Large intestine (tissue), 12 donors: ENCODE data around the gene ZNF552. TPM values are rescaled to one million over a fixed set of nuclear protein-coding genes. Genes with fewer than 3 reads are reported as not detected.
"Not testable (repeated sequence)": the region's sequence is repeated elsewhere in the genome, so short reads cannot be mapped to it uniquely, and the experiment has no call there.

ENCODE experiments used
- DNase-seq, 2 donors: peaks; one replicate each; pipeline versions ENCODE4 v3.0.0 to v3.0.0-alpha.2; 2013
- H3K27ac ChIP-seq: one replicate; pipeline ENCODE4 v1.5.1; 2013; ENCODE audit warnings: low read length
- H3K27me3 ChIP-seq: 2 replicates; pipeline ENCODE4 v1.6.1; 2013; ENCODE audit warnings: low read length; ENCODE audit not compliant: control insufficient read depth, insufficient read depth
- H3K36me3 ChIP-seq: 2 replicates; pipeline ENCODE4 v1.6.1; 2013; ENCODE audit warnings: low read length; ENCODE audit not compliant: control insufficient read depth, insufficient read depth
- H3K4me1 ChIP-seq: one replicate; pipeline ENCODE4 v1.6.1; 2013; ENCODE audit warnings: low read length; ENCODE audit not compliant: control insufficient read depth, insufficient read depth
- H3K4me3 ChIP-seq: one replicate; pipeline ENCODE4 v1.5.1; 2013; ENCODE audit warnings: low read length
- H3K9me3 ChIP-seq: one replicate; pipeline ENCODE4 v1.6.1; 2013; ENCODE audit warnings: mild to moderate bottlenecking, low read depth, low read length, moderate library complexity; ENCODE audit not compliant: control insufficient read depth
- WGBS: methylation state at CpG from one replicate; pipeline ENCODE4 v1.1.5; 2013; ENCODE audit warnings: low lambda C conversion rate; ENCODE audit not compliant: insufficient coverage; 5-methylcytosine and 5-hydroxymethylcytosine counted together
- long read RNA-seq, 11 donors: transcript quantifications; one replicate each; lab custom pipeline, GENCODE V29; 2026
- polyA plus RNA-seq: library from polyadenylated mRNA; unstranded; fragments of 120-200 nt; gene quantifications from one replicate; pipeline ENCODE4 v1.2.1, GENCODE V29; 2013

Gene ZNF552
- polyA plus RNA-seq, result 40.9 TPM
- long read RNA-seq, donor 1, partial matches to known transcripts, result 0 of 3 reads
- long read RNA-seq, donor 1, other reads (novel, unspliced or antisense), result 0 of 3 reads
- long read RNA-seq, donor 2, transcript ZNF552-201 (3 exons, 2,352 nt), result major isoform, 5 of 6 reads
- long read RNA-seq, donor 2, partial matches to known transcripts, result 0 of 6 reads
- long read RNA-seq, donor 2, other reads (novel, unspliced or antisense), result 0 of 6 reads
- long read RNA-seq, donor 3, transcript ZNF552-204 (2 exons, 565 nt), result major isoform, 5 of 23 reads
- long read RNA-seq, donor 3, partial matches to known transcripts, result 0 of 23 reads
- long read RNA-seq, donor 3, other reads (novel, unspliced or antisense), result 15 of 23 reads
- long read RNA-seq, donor 4, partial matches to known transcripts, result 0 of 1 reads
- long read RNA-seq, donor 4, other reads (novel, unspliced or antisense), result 0 of 1 reads
- long read RNA-seq, donor 5, partial matches to known transcripts, result 0 of 3 reads
- long read RNA-seq, donor 5, other reads (novel, unspliced or antisense), result 0 of 3 reads
- long read RNA-seq, donor 6, partial matches to known transcripts, result 0 of 4 reads
- long read RNA-seq, donor 6, other reads (novel, unspliced or antisense), result 0 of 4 reads
- long read RNA-seq, donor 7, partial matches to known transcripts, result 0 of 2 reads
- long read RNA-seq, donor 7, other reads (novel, unspliced or antisense), result 0 of 2 reads
- long read RNA-seq, donor 8, partial matches to known transcripts, result 12 of 18 reads
- long read RNA-seq, donor 8, other reads (novel, unspliced or antisense), result 0 of 18 reads
- long read RNA-seq, donor 9, transcript ZNF552-201 (3 exons, 2,352 nt), result major isoform, 5 of 6 reads
- long read RNA-seq, donor 9, partial matches to known transcripts, result 0 of 6 reads
- long read RNA-seq, donor 9, other reads (novel, unspliced or antisense), result 0 of 6 reads
- long read RNA-seq, donor 10, transcript ZNF552-201 (3 exons, 2,352 nt), result major isoform, 5 of 6 reads
- long read RNA-seq, donor 10, partial matches to known transcripts, result 0 of 6 reads
- long read RNA-seq, donor 10, other reads (novel, unspliced or antisense), result 0 of 6 reads
- long read RNA-seq, donor 11, transcript ZNF552-201 (3 exons, 2,352 nt), result major isoform, 6 of 6 reads
- long read RNA-seq, donor 11, partial matches to known transcripts, result 0 of 6 reads
- long read RNA-seq, donor 11, other reads (novel, unspliced or antisense), result 0 of 6 reads

DNA sequence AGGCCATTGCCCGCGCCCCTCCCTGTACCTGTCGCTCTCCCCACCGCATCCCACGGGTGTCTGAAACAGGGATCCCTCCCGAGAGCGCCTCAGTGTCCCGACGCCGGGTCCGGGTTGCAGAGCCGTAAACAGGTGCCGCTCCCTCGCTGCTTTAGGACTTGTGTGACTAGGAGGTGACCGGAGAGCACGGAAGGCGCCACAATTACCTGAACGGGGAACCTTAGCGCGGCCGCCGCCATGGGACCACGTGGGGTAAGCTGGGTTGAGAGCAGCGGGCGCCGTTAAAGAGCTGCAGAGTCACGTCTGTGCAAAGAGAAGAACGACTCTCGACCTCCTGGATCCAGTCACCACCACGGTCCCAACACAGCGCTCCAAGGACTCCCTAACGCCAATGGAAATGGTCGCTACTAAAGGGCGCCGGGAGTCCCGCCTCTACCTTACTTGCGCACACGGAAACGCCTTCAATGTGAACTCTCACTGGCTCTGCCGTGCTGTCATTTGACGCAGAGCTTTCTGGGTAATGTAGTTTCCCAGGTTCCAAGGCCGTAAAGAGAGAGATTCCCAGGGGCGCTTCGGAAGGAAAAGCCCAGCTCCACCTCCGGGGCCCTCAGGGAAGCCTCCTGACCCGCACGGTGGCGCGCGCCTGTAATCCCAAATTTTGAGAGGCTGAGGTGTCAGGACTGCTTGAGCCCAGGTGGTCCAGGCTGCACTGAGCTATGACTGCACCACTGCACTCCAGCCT is at the start of gene ZNF552:
Gene ZNF552 (minus strand): TSS at position 409 of the 742 bp plus-strand sequence. CDS start 170 bp downstream, at position 239.
- Histone ChIP-seq H3K36me3 (peaks cover 14% of the 10 kb centered on the region), H3K27ac (peak within 1 kb of the TSS; percentile 85)
- no CpG with 5 or more reads among the region's 50 CpGs for WGBS

GRCh38 chr19:57862351-57862750 is 47.6 kb upstream of the ZNF552 start:
- peaks cover 77% of the 10 kb centered on the region for H3K36me3 ChIP-seq
- DNase-seq, H3K27me3 ChIP-seq, H3K27ac ChIP-seq, H3K4me1 ChIP-seq, H3K4me3 ChIP-seq: not testable (repeated sequence)
- WGBS, result no CpG with 5 or more reads among the region's 3 CpGs
- H3K9me3 ChIP-seq, result peaks cover 34% of the 10 kb centered on the region

More for the DNA sequence above, at the start of gene ZNF552:
- peaks cover 31% of the 10 kb centered on the region for H3K4me1 ChIP-seq
- DNase-seq, result peak; percentile 94 to 96
- H3K9me3 ChIP-seq, result no peaks in the 10 kb centered on the region
- no peaks in the 10 kb centered on the region for H3K27me3 ChIP-seq
- H3K4me3 ChIP-seq, result peak within 1 kb of the TSS; percentile 81

GRCh38 chr19:57854117-57854516 is 39.4 kb upstream of the ZNF552 start:
- WGBS, result no CpG with 5 or more reads among the region's 2 CpGs

GRCh38 chr19:57851812-57852603 is 37.3 kb upstream of the ZNF552 start:
- peaks cover 11% of the 10 kb centered on the region for H3K4me1 ChIP-seq

More at GRCh38 chr19:57854117-57854516, 39.4 kb upstream of the ZNF552 start:
- not testable (repeated sequence) for H3K27ac ChIP-seq, DNase-seq, H3K27me3 ChIP-seq, H3K4me3 ChIP-seq
- Histone ChIP-seq H3K9me3 (peaks cover 22% of the 10 kb centered on the region), H3K36me3 (peaks cover 49% of the 10 kb centered on the region), H3K4me1 (peaks cover 11% of the 10 kb centered on the region)

DNA sequence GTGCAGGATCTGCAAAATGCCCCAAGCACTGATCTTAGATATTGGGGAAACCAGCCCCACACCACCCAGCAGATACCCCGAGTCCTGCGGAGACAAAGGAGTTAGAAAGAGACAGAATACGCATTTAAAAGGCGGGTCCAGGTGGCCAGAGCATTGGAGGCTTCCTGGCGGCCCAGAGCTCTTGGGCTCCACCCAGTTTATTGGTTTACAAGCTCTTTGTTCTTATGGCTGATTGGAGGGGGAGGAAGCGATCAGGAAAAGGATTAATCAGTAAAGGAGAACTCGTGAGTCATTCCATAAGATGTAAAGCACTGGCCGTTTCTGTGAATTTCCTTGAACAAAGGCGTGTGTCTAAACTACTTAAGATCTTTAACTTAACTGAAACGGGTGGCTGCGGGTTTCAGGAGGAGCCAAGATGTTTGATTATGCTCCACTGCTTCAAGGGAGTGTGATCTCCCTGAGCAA is 35.9 kb upstream of the ZNF552 start:
- no CpG with 5 or more reads among the region's 11 CpGs for WGBS
- Histone ChIP-seq H3K4me1 (peaks cover 11% of the 10 kb centered on the region), H3K27ac (peak overlapping the region; percentile 87), H3K36me3 (peaks cover 31% of the 10 kb centered on the region), H3K27me3 (no peaks in the 10 kb centered on the region), H3K4me3 (peak overlapping the region; percentile 86), H3K9me3 (peaks cover 16% of the 10 kb centered on the region)
- peak; percentile 89 to 96 for DNase-seq

More at GRCh38 chr19:57851812-57852603, 37.3 kb upstream of the ZNF552 start:
- WGBS, result no CpG with 5 or more reads among the region's 6 CpGs
- not testable (repeated sequence) for H3K27me3 ChIP-seq, H3K4me3 ChIP-seq
- Histone ChIP-seq H3K36me3 (peaks cover 36% of the 10 kb centered on the region), H3K9me3 (peaks cover 16% of the 10 kb centered on the region), H3K27ac (peak overlapping the region; percentile 87)
- peak; percentile 55 to 78 for DNase-seq

DNA sequence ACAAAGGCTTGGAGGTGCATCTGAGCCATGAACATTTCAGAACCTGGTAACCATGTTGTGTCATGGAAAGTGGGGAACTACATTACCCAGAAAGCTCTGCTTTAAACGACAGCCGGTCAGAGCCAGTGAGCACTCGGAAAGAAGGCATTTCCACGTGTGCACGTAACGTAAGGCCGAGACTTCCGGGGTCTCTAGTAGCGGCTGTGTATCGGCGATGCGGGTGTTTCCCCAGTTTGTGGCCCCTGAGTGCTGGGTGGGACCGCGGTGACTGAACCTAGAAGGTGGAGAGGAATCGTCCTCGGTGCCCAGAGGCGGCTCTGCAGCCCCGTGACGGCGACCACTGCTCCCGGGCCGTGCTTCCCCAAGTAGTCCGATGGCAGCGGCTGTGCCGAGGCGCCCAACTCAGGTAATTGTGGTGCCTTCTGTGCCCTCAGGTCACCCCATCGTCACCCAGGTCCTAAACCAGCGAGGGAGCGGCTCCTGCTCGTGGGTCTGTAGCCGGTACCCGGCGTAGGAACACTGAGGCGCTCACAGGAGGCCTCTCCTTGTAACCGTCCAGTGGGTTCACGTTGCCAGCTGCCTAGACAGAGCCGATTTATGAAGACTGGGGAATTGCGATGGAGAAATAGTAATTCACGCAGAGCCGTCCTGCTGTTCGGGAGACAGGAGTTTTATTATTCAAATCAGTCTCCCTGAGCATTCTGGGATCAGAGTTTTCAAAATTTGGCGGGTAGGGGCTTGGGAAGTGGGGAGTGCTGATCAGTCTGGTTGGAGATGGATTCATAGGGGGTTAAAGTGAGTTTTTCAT is 35.2 kb upstream of the ZNF552 start, which contains the start of gene ZNF587:
Gene ZNF587 (plus strand): TSS at position 194 of the 808 bp plus-strand sequence. CDS start 180 bp downstream, at position 374.
- not testable (repeated sequence) for H3K9me3 ChIP-seq, H3K27me3 ChIP-seq
- peak; percentile 80 to 88 for DNase-seq
- Histone ChIP-seq H3K36me3 (peaks cover 25% of the 10 kb centered on the region), H3K27ac (peak within 1 kb of the TSS; percentile 87), H3K4me3 (peak within 1 kb of the TSS; percentile 86), H3K4me1 (peaks cover 11% of the 10 kb centered on the region)
- no CpG with 5 or more reads among the region's 42 CpGs for WGBS

DNA sequence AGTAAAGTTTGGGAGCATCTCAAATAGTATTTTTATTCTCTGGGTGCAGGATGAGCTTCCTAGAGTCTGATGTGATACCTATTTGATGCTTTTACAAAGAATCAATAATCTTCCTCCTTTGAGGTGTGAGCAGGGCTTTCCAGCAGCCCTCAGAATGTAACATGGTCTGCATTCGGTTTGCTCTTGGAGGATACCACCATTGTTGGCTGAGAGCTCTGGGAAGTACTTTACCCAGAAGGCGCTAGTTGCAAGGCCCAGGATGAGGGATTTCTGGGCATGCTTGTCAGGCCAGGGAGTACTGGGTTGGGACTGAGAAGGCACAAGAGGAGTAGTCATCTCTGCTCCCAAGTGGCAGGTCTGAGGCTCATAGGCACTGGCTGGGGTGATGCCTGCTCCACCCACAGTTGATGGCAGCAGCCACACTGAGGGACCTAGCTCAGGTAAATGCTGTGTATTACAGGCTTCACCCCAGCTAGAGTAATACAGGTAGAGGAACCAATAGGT is 34.5 kb upstream of the ZNF552 start:
- Histone ChIP-seq H3K4me1 (peaks cover 11% of the 10 kb centered on the region), H3K36me3 (peaks cover 24% of the 10 kb centered on the region), H3K4me3 (peak overlapping the region; percentile 86), H3K27ac (peak overlapping the region; percentile 87)
- not testable (repeated sequence) for H3K27me3 ChIP-seq, DNase-seq, H3K9me3 ChIP-seq
- WGBS, result no CpG with 5 or more reads among the region's 2 CpGs

- peaks cover 22% of the 10 kb centered on the region for H3K36me3 ChIP-seq
- not testable (repeated sequence) for DNase-seq, H3K9me3 ChIP-seq, H3K27ac ChIP-seq, H3K27me3 ChIP-seq, H3K4me3 ChIP-seq
- WGBS, result no CpG with 5 or more reads among the region's 3 CpGs
- peaks cover 11% of the 10 kb centered on the region for H3K4me1 ChIP-seq
Measured at GRCh38 chr19:57847164-57847563, 32.5 kb upstream of the ZNF552 start.
